ENCODE data around the gene FLOT1. TPM values are rescaled to one million over a fixed set of nuclear protein-coding genes. Genes with fewer than 3 reads are reported as not detected.

FLOT1 gene
- total and polyA plus RNA-seq, 2 donors (not counting 3 experiments of a cell fraction or from before 2014, with no cell fraction given): 141 to 154 TPM

GRCh38 chr6:30714263-30714662 is 28.2 kb downstream of the FLOT1 start:
- TF ChIP-seq MAX (IDR thresholded peaks at IDR 0.05; ENCODE audit: insufficient read depth, insufficient read length): no peak
- TF ChIP-seq JUN (IDR thresholded peaks at IDR 0.05; ENCODE audit: borderline replicate concordance, insufficient read depth, insufficient read length, low read depth): no peak
- TF ChIP-seq EZH2 (IDR thresholded peaks at IDR 0.05; ENCODE audit: borderline replicate concordance, low read depth, low read length, severe bottlenecking): no peak
- no peak for TF ChIP-seq POLR2AphosphoS5 (IDR thresholded peaks at IDR 0.05; ENCODE audit: insufficient read depth, low read depth, low read length)
- TF ChIP-seq FOS (IDR thresholded peaks at IDR 0.05; ENCODE audit: borderline replicate concordance, insufficient read depth, low read length): no peak
- no peak for TF ChIP-seq GATA2 (IDR thresholded peaks at IDR 0.05; ENCODE audit: insufficient read depth, insufficient read length, low read depth, low read length)
- no peak for TF ChIP-seq MYC (IDR thresholded peaks at IDR 0.05; ENCODE audit: low read depth, low read length)
- TF ChIP-seq POLR2A (IDR thresholded peaks at IDR 0.05; ENCODE audit: low read depth, low read length): no peak
- TF ChIP-seq CTCF (IDR thresholded peaks at IDR 0.05; ENCODE audit: extremely low read depth in 1 of 2, insufficient read depth in 1 of 2, low read depth in 1 of 2, low read length in 2 of 2): no peak
- DNase-seq (ENCODE audit: low read depth, low spot score) (no peak), FAIRE-seq (no peak)
- H3K9ac ChIP-seq (replicated peaks; ENCODE audit: extremely low read depth, insufficient read depth, low read length): no peak overlapping the region
- peaks cover 3 to 17% of the 10 kb centered on the region in 2 experiments for H3K36me3 ChIP-seq (ENCODE audit: control insufficient read depth in 2 of 2, extremely low read depth in 1 of 2, insufficient read depth in 2 of 2, low read length in 2 of 2)
- dilution Hi-C loops (cut with MboI; ENCODE audit: extremely low pct_ligation_motif_present, low sequenced_read_pairs) (no loop called here), intact Hi-C loops (cut with micrococcal nuclease) (no loop called here)
- no peaks in the 10 kb centered on the region for H3K9me1 ChIP-seq (replicated peaks; ENCODE audit: control insufficient read depth, extremely low read depth, insufficient read depth, low read length)
- H3K4me3 ChIP-seq (replicated peaks in 1 of 3; ENCODE audit: insufficient read depth in 1 of 3, low read depth in 1 of 3, low read length in 3 of 3): no peak overlapping the region
- ChIA-PET POLR2A (no interaction called here), CTCF (no interaction called here)
- no peak overlapping the region for H3K4me2 ChIP-seq (ENCODE audit: insufficient read depth, low read length)
- H3K79me2 ChIP-seq (ENCODE audit: control insufficient read depth, insufficient read depth, low read length): peaks cover 12% of the 10 kb centered on the region
- no peaks in the 10 kb centered on the region for H4K20me1 ChIP-seq (replicated peaks; ENCODE audit: control insufficient read depth, extremely low read depth, insufficient read depth, low read length)
- no peaks in the 10 kb centered on the region for H3K9me3 ChIP-seq (replicated peaks; ENCODE audit: control insufficient read depth, insufficient read depth, low read length)
- no peak overlapping the region for H2AFZ ChIP-seq (ENCODE audit: low read depth, low read length)
- BruUV-seq (replicated peaks): no TSS peak
- no peaks in the 10 kb centered on the region for H3K27me3 ChIP-seq (ENCODE audit: control insufficient read depth in 2 of 2, insufficient read depth in 2 of 2, low read length in 2 of 2)
- H3K27ac ChIP-seq (ENCODE audit: insufficient read depth, low read depth, low read length): no peak overlapping the region
- H3K4me1 ChIP-seq (ENCODE audit: control insufficient read depth, extremely low read depth, insufficient read depth, low read length): peaks cover 19% of the 10 kb centered on the region
